Measurements from ENCODE around the gene PCSK7.

- no peak for TF ChIP-seq EGR1 (IDR thresholded peaks at IDR 0.05; ENCODE audit: low read depth in 2 of 2)
- TF ChIP-seq, protein P1, sequence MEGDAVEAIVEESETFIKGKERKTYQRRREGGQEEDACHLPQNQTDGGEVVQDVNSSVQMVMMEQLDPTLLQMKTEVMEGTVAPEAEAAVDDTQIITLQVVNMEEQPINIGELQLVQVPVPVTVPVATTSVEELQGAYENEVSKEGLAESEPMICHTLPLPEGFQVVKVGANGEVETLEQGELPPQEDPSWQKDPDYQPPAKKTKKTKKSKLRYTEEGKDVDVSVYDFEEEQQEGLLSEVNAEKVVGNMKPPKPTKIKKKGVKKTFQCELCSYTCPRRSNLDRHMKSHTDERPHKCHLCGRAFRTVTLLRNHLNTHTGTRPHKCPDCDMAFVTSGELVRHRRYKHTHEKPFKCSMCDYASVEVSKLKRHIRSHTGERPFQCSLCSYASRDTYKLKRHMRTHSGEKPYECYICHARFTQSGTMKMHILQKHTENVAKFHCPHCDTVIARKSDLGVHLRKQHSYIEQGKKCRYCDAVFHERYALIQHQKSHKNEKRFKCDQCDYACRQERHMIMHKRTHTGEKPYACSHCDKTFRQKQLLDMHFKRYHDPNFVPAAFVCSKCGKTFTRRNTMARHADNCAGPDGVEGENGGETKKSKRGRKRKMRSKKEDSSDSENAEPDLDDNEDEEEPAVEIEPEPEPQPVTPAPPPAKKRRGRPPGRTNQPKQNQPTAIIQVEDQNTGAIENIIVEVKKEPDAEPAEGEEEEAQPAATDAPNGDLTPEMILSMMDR (IDR thresholded peaks at IDR 0.05; ENCODE audit: low read depth, low read length, missing input control) = no peak
Measured at GRCh38 chr11:117249571-117249970, 17.7 kb upstream of the PCSK7 start.
